GM03348 (cell line): ENCODE data around the gene TAAR9.
"Not testable (repeated sequence)": the region's sequence is repeated elsewhere in the genome, so short reads cannot be mapped to it uniquely, and the experiment has no call there.

Source experiments
- DNase-seq: peaks from one replicate; pipeline ENCODE4 v3.0.0; 2012; ENCODE audit warnings: low spot score

TAAR9 gene

GRCh38 chr6:132515386-132515785 lies 22.7 kb upstream of the TAAR9 start:
- no peak for DNase-seq

GRCh38 chr6:132520953-132521352 lies 17.1 kb upstream of the TAAR9 start:
- no peak for DNase-seq

GRCh38 chr6:132524646-132525045 lies 13.4 kb upstream of the TAAR9 start:
- DNase-seq: no peak

GRCh38 chr6:132525866-132526265 lies 12.2 kb upstream of the TAAR9 start:
- no peak for DNase-seq

GRCh38 chr6:132526461-132526860 lies 11.6 kb upstream of the TAAR9 start:
- no peak for DNase-seq

GRCh38 chr6:132527791-132528190 lies 10.3 kb upstream of the TAAR9 start:
- DNase-seq: no peak

- DNase-seq: peak; percentile 46
These were observed 7.6 kb upstream of the TAAR9 start for GRCh38 chr6:132530293-132530974.

GRCh38 chr6:132534546-132534945 lies 3.5 kb upstream of the TAAR9 start:
- not testable (repeated sequence) for DNase-seq

- DNase-seq: no peak
These were observed 932 bp upstream of the TAAR9 start for GRCh38 chr6:132537145-132537544.

GRCh38 chr6:132544826-132545225 lies 6.7 kb downstream of the TAAR9 start:
- DNase-seq: no peak

- no peak for DNase-seq
These were observed 10.8 kb downstream of the TAAR9 start for GRCh38 chr6:132548746-132549463.

- DNase-seq: no peak
These were observed 13.1 kb downstream of the TAAR9 start for GRCh38 chr6:132551214-132551613.

GRCh38 chr6:132552372-132552771 lies 14.3 kb downstream of the TAAR9 start, which contains the start of gene TAAR8:
Gene TAAR8 (plus strand): TSS chr6:132552672. CDS start chr6:132552693, 21 bp downstream.
- no peak for DNase-seq

GRCh38 chr6:132560087-132560486 lies 22.0 kb downstream of the TAAR9 start:
- not testable (repeated sequence) for DNase-seq

GRCh38 chr6:132566404-132566803 lies 28.3 kb downstream of the TAAR9 start:
- no peak for DNase-seq

GRCh38 chr6:132567566-132567965 lies 29.5 kb downstream of the TAAR9 start:
- no peak for DNase-seq

GRCh38 chr6:132568611-132569010 lies 30.5 kb downstream of the TAAR9 start:
- no peak for DNase-seq

- no peak for DNase-seq
These were observed 31.1 kb downstream of the TAAR9 start for GRCh38 chr6:132569170-132569569.

- DNase-seq: no peak
These were observed 32.2 kb downstream of the TAAR9 start, which contains the start of gene TAAR6 for GRCh38 chr6:132570221-132570777. Gene TAAR6 (plus strand): TSS chr6:132570322. CDS start chr6:132570322, 0 bp downstream.

- DNase-seq: no peak
These were observed 33.7 kb downstream of the TAAR9 start for GRCh38 chr6:132571774-132572173.

- DNase-seq: no peak
These were observed 46.6 kb downstream of the TAAR9 start for GRCh38 chr6:132584698-132585097.

- DNase-seq: no peak
These were observed 49.3 kb downstream of the TAAR9 start for GRCh38 chr6:132587424-132587823.
